NK-92 (cell line): ENCODE data around the gene CCDC171.
"Not testable (repeated sequence)": the region's sequence is repeated elsewhere in the genome, so short reads cannot be mapped to it uniquely, and the experiment has no call there.

ENCODE experiments used
- DNase-seq: peaks from one replicate; lab custom pipeline; 2025; ENCODE audit not compliant: unreplicated experiment; lab: John Stamatoyannopoulos, UW

CCDC171 gene

DNA sequence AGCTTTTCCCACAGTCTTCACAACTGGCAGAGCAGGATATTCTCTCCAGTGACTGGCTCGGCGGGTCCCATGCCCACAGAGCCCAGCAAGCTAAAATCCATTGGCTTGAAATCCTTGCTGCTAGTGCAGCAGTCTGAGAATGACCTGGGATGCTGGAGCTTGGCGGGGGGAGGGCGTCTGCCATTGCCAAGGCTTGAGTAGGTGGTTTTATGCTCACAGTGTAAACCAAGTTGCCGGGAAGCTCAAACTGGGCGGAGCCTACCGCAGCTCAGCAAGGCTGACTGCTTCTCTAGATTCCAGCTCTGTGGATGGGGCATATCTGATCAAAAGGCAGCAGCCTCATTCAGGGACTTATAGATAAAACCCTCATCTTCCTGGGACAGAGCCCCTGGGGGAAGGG lies 194.1 kb downstream of the CCDC171 start:
- no peak for DNase-seq

DNA sequence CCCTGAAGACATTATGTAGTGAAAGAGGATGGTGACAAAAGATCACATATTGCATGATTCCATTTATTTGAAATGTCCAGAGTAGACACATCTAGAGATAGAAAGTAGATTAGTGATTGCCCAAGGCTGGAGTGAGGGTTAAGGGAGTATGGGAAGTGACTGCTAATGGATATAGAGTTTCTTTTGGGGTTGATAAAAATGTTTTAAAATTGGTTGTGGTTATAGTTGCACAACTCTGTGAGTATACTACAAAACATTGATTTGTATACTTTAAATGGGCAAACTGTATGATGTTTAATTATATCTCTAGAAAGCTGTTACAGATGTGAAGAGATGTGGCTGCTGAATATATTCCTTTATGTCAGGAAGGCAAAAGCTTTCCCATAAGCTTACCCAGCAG lies 202.8 kb downstream of the CCDC171 start:
- DNase-seq = no peak

DNA sequence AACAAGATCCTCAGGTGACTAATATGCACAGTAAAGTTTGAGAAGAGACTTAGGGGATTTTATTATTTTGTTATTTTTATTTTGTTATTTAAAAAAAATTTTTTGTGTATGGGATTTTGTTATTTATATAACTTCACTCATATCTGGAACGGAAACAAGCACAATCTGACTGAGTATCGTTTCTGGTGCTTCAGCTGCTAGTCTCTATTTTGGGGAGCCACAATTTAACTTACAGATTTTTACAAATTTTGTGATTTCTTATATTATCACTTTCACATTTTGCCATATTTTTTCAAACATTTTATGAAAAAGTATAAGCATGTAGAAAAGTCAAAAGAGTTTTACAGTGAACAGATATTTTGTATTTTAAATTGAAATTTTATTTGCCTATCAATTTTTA lies 208.7 kb downstream of the CCDC171 start:
- no peak for DNase-seq

- DNase-seq = no peak
These were observed 210.5 kb downstream of the CCDC171 start for GRCh38 chr9:15763371-15763770.

DNA sequence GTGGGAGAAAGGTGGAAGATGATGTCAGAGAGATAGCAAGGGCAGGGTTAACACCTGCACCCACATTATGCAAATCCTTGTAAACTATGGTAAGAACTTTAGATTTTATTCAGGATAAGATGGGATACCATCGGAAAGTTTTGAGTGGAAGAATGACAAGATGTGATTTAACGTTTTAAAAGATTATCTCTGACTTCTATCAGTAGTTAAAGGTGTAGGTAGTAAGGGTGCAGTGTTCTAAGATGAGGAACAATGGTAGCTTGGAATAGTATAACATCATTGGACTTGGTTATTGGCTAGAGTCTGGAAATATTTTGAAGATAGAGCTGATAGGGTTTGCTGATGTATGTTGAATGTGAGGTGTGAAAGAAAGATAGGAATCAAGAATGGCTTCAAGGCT lies 211.3 kb downstream of the CCDC171 start:
- no peak for DNase-seq

GRCh38 chr9:15769547-15769946 lies 216.7 kb downstream of the CCDC171 start:
- no peak for DNase-seq

GRCh38 chr9:15778861-15779260 lies 226.0 kb downstream of the CCDC171 start:
- DNase-seq = no peak

- DNase-seq = no peak
These were observed 229.3 kb downstream of the CCDC171 start for GRCh38 chr9:15782106-15782505.

DNA sequence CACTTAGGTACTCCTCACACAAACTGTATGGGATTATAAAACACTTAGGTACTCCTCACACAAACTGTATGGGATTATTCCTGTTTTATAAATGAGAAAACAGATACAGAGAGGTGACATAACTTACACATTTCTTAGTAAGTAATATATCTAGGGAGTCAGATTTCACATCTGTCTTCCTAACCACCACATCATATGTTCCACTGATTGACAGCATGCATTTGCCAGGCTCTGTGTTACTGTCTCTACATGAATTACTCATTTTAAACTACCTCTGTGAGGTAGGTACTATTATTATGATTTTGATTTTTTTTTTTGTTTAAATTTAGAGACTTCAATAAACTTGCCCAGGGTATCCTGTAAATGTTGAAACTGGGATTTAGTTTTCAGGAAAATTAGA lies 232.7 kb downstream of the CCDC171 start:
- DNase-seq = no peak

GRCh38 chr9:15786616-15787015 lies 233.8 kb downstream of the CCDC171 start:
- DNase-seq = no peak

DNA sequence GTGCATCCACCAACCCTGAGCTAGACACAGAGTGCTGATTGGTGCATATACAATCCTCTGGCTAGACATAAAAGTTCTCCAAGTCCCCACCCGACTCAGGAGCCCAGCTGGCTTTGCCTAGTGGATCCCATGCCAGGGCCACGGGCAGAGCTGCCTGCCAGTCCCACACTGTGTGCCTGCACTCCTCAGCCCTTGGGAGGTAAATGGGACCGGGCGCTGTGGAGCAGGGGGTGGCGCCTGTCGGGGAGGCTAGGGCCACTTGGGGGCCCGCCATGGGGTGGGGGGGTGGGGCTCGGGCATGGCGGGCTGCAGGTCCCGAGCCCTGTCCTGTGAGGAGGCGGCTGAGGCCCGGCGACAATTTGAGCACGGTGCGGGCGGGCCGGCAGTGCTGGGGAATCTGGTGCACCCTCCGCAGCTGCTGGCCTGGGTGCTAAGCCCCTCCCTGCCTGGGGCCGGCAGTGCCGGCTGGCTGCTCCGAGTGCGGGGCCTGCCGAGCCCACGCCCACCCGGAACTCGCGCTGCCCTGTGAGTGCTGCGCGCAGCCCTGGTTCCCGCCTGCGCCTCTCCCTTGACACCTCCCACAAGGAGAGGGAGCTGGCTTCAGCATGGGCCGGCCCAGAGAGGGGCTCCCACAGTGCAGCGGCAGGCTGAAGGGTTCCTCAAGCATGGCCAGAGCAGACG lies 257.5 kb downstream of the CCDC171 start:
- DNase-seq = not testable (repeated sequence)

- DNase-seq = no peak
These were observed 260.2 kb downstream of the CCDC171 start for GRCh38 chr9:15813076-15813475.

DNA sequence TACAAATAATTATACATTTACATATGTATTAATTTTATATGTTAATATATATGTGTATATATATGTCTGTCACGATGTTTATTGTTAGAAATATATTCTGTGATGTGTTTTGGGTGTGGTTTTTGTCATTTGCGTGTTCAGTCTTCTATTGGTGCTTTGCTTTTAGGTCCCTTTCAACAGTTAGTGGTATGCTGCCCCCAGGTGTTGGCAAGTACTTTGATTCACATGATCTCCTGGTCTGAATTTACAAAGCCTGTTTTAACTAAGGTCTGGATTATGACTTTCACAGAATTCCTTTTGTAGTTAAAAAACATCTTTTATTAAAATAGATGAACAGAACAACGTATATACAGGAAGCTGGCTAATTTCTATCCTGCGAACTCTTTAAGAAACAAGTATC lies 271.5 kb downstream of the CCDC171 start:
- no peak for DNase-seq

DNA sequence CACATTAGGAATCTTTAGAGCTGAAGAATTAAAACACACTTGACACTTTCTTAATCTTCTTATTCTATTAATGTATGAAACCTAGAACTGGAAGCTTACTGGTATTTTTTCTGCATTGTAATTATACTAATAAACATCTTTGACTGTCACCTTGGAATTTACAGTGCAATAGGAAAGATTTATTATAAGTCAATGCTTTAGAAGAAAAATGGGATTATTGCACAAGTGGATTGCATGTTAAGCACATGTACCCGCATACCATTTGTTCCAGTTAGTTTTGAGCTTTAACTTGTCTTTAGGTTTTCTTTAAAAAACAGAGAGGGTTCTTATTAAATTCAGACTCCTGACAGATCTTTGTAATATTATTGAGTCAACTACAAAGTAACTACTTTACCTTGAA lies 278.5 kb downstream of the CCDC171 start:
- no peak for DNase-seq

- DNase-seq = no peak
These were observed 281.7 kb downstream of the CCDC171 start for GRCh38 chr9:15834541-15834940.

GRCh38 chr9:15837079-15837679 lies 284.3 kb downstream of the CCDC171 start:
- no peak for DNase-seq

DNA sequence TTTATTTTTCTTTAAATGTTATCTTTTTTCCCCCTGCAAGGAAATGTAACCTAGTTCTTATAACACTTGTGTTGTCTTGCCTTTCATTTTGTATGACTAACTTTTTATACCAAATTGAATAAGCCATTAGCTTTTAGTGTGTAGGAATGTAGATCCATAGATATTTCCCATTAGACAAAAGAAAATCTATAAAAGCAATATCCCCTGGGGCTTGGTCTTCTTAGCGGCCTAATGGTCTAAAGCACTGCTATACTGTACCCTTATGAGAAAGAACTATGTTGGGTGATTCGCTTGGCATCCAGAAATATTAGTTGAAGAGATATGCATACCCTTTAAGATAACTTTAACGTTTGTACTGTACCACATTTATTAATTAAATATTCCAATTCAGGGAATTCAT lies 289.2 kb downstream of the CCDC171 start:
- DNase-seq = no peak

GRCh38 chr9:15843316-15843715 lies 290.5 kb downstream of the CCDC171 start:
- DNase-seq = no peak

DNA sequence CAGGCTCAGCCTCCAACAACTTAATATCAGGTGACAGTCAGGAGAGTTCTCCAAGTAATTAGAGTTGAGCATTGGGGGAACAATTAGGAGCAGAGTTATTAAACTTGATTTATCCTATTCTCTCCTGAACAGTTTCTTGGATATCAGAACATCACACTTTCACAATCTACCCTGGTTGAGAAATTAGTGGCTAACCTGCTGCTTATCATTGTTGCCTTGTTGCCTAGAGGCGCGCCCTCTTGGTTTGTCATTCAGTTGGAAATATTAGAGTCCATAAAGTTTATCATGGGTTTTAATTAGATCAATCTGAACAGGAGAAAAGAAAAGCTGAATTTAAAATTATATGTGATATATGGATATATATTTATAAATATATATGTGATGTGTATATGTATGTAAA lies 291.1 kb downstream of the CCDC171 start:
- DNase-seq = no peak

- no peak for DNase-seq
These were observed 293.8 kb downstream of the CCDC171 start for GRCh38 chr9:15846611-15847010.

GRCh38 chr9:15849871-15850270 lies 297.0 kb downstream of the CCDC171 start:
- no peak for DNase-seq

GRCh38 chr9:15851766-15852165 lies 298.9 kb downstream of the CCDC171 start:
- no peak for DNase-seq

DNA sequence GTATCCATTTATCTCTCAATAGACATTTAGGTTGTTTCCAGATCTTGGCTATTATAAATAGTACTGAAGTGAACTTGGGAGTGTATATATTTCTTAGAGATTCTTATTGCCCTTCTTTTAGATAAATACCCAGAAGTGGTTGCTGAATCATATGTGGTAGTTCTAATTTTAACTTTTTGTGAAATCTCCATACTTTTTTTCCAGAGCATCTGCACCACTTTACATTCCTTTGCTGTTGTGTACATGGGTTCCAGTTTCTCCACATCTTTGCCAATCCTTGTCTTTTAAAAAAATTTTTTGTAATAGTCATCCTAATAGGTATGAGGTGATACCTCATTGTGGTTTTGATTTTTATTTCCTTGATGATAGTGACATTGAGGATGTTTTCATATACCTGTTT lies 303.7 kb downstream of the CCDC171 start:
- DNase-seq = no peak
